Trophoblast cell (in vitro differentiated cells and primary cell): Measurements from ENCODE around the gene APP.

Source experiments
- DNase-seq, 2 donors: peaks; one replicate each; pipeline ENCODE4 v3.0.0-alpha.2; 2016
- H2AFZ ChIP-seq: 2 replicates; pipeline ENCODE4 v1.6.1; 2013; ENCODE audit warnings: low read length, moderate library complexity, mild to moderate bottlenecking; ENCODE audit not compliant: insufficient read depth, poor library complexity
- H2AK5ac ChIP-seq: 2 replicates; pipeline ENCODE4 v1.6.1; 2013; ENCODE audit warnings: mild to moderate bottlenecking, low read length
- H2BK120ac ChIP-seq: 2 replicates; pipeline ENCODE4 v1.6.1; 2013; ENCODE audit warnings: low read length, mild to moderate bottlenecking, moderate library complexity; ENCODE audit not compliant: insufficient read depth, poor library complexity
- H2BK12ac ChIP-seq: 2 replicates; pipeline ENCODE4 v1.6.1; 2013; ENCODE audit warnings: mild to moderate bottlenecking, low read length, moderate library complexity
- H2BK5ac ChIP-seq: 2 replicates; pipeline ENCODE4 v1.6.1; 2013; ENCODE audit warnings: low read length, low read depth, moderate library complexity, mild to moderate bottlenecking; ENCODE audit not compliant: poor library complexity
- H3K14ac ChIP-seq: 2 replicates; pipeline ENCODE4 v1.6.1; 2013; ENCODE audit warnings: mild to moderate bottlenecking, low read length
- H3K18ac ChIP-seq: 2 replicates; pipeline ENCODE4 v1.6.1; 2013; ENCODE audit warnings: mild to moderate bottlenecking, low read length
- H3K23ac ChIP-seq: 2 replicates; pipeline ENCODE4 v1.6.1; 2013; ENCODE audit warnings: low read length
- H3K27ac ChIP-seq: 2 replicates; pipeline ENCODE4 v1.5.1; 2013; ENCODE audit warnings: low read depth, mild to moderate bottlenecking, inconsistent platforms, low read length, moderate library complexity
- H3K27me3 ChIP-seq: 2 replicates; pipeline ENCODE4 v1.6.1; 2013; ENCODE audit warnings: inconsistent platforms, mild to moderate bottlenecking, low read length, moderate library complexity; ENCODE audit not compliant: insufficient read depth
- H3K36me3 ChIP-seq, 2 experiments: 1 replicate in 1 of 2; 2 replicates in 1 of 2; pipeline ENCODE4 v1.6.1; 2013; ENCODE audit warnings: low read length in 2 of 2, mild to moderate bottlenecking in 2 of 2, moderate library complexity in 1 of 2; ENCODE audit not compliant: insufficient read depth in 2 of 2, control insufficient read depth in 1 of 2
- H3K4ac ChIP-seq: 2 replicates; pipeline ENCODE4 v1.6.1; 2013; ENCODE audit warnings: low read depth, mild to moderate bottlenecking, low read length, moderate library complexity
- H3K4me1 ChIP-seq, 2 experiments: 1 replicate in 1 of 2; 2 replicates in 1 of 2; pipeline ENCODE4 v1.6.1; 2013; ENCODE audit warnings: low read length in 2 of 2, mild to moderate bottlenecking in 2 of 2, moderate library complexity in 1 of 2; ENCODE audit not compliant: insufficient read depth in 2 of 2, control insufficient read depth in 1 of 2
- H3K4me2 ChIP-seq: 2 replicates; pipeline ENCODE4 v1.6.1; 2013; ENCODE audit warnings: inconsistent platforms, mild to moderate bottlenecking, low read length, moderate library complexity
- H3K4me3 ChIP-seq: 2 replicates; pipeline ENCODE4 v1.5.1; 2013; ENCODE audit warnings: mild to moderate bottlenecking, low read depth, low read length, inconsistent platforms
- H3K79me1 ChIP-seq: one replicate; pipeline ENCODE4 v1.6.1; 2013; ENCODE audit warnings: low read length
- H3K79me2 ChIP-seq: 2 replicates; pipeline ENCODE4 v1.6.1; 2013; ENCODE audit warnings: low read length, mild to moderate bottlenecking; ENCODE audit not compliant: control insufficient read depth, insufficient read depth, poor library complexity
- H3K9ac ChIP-seq: 2 replicates; pipeline ENCODE4 v1.6.1; 2013; ENCODE audit warnings: mild to moderate bottlenecking, low read length
- H3K9me3 ChIP-seq: 2 replicates; pipeline ENCODE4 v1.6.1; 2013; ENCODE audit warnings: low read depth, mild to moderate bottlenecking, control low read depth, inconsistent platforms, low read length; ENCODE audit not compliant: insufficient read depth
- H4K12ac ChIP-seq: 2 replicates; pipeline ENCODE4 v1.6.1; 2013; ENCODE audit warnings: low read depth, mild to moderate bottlenecking, low read length, moderate library complexity
- H4K8ac ChIP-seq: 2 replicates; pipeline ENCODE4 v1.6.1; 2013; ENCODE audit warnings: low read depth, mild to moderate bottlenecking, low read length, moderate library complexity
- H4K91ac ChIP-seq: one replicate; pipeline ENCODE4 v1.6.1; 2013; ENCODE audit warnings: low read depth, mild to moderate bottlenecking, low read length, moderate library complexity
- WGBS: extraction: QIAGEN DNeasy Blood & Tissue Kit; methylation state at CpG from one replicate; pipeline ENCODE4 v1.1.7; 2013; ENCODE audit warnings: missing lambda C conversion rate; ENCODE audit not compliant: insufficient read length, insufficient coverage; ENCODE audit errors: extremely low coverage; 5-methylcytosine and 5-hydroxymethylcytosine counted together

APP gene

GRCh38 chr21:25961042-25961441 lies 209.5 kb downstream of the APP start:
- WGBS: no CpG with 5 or more reads among the region's 3 CpGs
- no peaks in the 10 kb centered on the region for H3K79me2 ChIP-seq
- H2AFZ ChIP-seq: no peak overlapping the region
- H3K4ac ChIP-seq: no peak overlapping the region
- no peak overlapping the region for H2BK120ac ChIP-seq
- peaks cover 0 to 3% of the 10 kb centered on the region in 2 experiments for H3K4me1 ChIP-seq
- H4K8ac ChIP-seq: no peak overlapping the region
- H3K4me2 ChIP-seq: no peak overlapping the region
- no peak overlapping the region for H3K14ac ChIP-seq
- no peak overlapping the region for H3K18ac ChIP-seq
- no peak for DNase-seq
- H4K91ac ChIP-seq: no peak overlapping the region
- no peak overlapping the region for H2BK12ac ChIP-seq
- peaks cover 0 to 3% of the 10 kb centered on the region in 2 experiments for H3K36me3 ChIP-seq
- H2AK5ac ChIP-seq: no peak overlapping the region
- H3K9me3 ChIP-seq: no peaks in the 10 kb centered on the region
- H3K23ac ChIP-seq: no peak overlapping the region
- H3K27ac ChIP-seq: no peak overlapping the region
- H3K79me1 ChIP-seq: no peaks in the 10 kb centered on the region
- H3K27me3 ChIP-seq: no peaks in the 10 kb centered on the region
- H3K9ac ChIP-seq: no peak overlapping the region
- no peak overlapping the region for H2BK5ac ChIP-seq
- H4K12ac ChIP-seq: no peak overlapping the region
- H3K4me3 ChIP-seq: no peak overlapping the region

- H3K4me2 ChIP-seq: no peak overlapping the region
- H2BK12ac ChIP-seq: no peak overlapping the region
- H3K36me3 ChIP-seq: peaks cover 3% of the 10 kb centered on the region in 2 experiments
- no peak overlapping the region for H3K4ac ChIP-seq
- no peaks in the 10 kb centered on the region for H3K9me3 ChIP-seq
- no peak overlapping the region for H3K18ac ChIP-seq
- peak overlapping the region; percentile 11 for H3K27ac ChIP-seq
- H3K9ac ChIP-seq: no peak overlapping the region
- no CpG with 5 or more reads among the region's 4 CpGs for WGBS
- H2BK120ac ChIP-seq: no peak overlapping the region
- H4K91ac ChIP-seq: no peak overlapping the region
- no peaks in the 10 kb centered on the region for H3K27me3 ChIP-seq
- H3K4me3 ChIP-seq: no peak overlapping the region
- H2AK5ac ChIP-seq: no peak overlapping the region
- H3K79me2 ChIP-seq: no peaks in the 10 kb centered on the region
- no peak overlapping the region for H3K14ac ChIP-seq
- no peak for DNase-seq
- H3K23ac ChIP-seq: no peak overlapping the region
- peaks cover 0 to 4% of the 10 kb centered on the region in 2 experiments for H3K4me1 ChIP-seq
- no peak overlapping the region for H2AFZ ChIP-seq
- H4K12ac ChIP-seq: no peak overlapping the region
- no peaks in the 10 kb centered on the region for H3K79me1 ChIP-seq
- H2BK5ac ChIP-seq: no peak overlapping the region
- no peak overlapping the region for H4K8ac ChIP-seq
Measured at GRCh38 chr21:25960402-25960801, 210.2 kb downstream of the APP start.

GRCh38 chr21:25959799-25960198 lies 210.8 kb downstream of the APP start:
- Histone ChIP-seq H2AK5ac (no peak overlapping the region), H3K4me3 (no peak overlapping the region), H2AFZ (no peak overlapping the region), H3K9ac (no peak overlapping the region), H4K12ac (no peak overlapping the region), H3K9me3 (no peaks in the 10 kb centered on the region), H4K91ac (no peak overlapping the region), H2BK5ac (no peak overlapping the region), H3K18ac (no peak overlapping the region), H4K8ac (no peak overlapping the region), H3K79me2 (no peaks in the 10 kb centered on the region), H3K14ac (no peak overlapping the region), H2BK120ac (no peak overlapping the region), H3K23ac (no peak overlapping the region), H3K4me2 (no peak overlapping the region), H3K36me3 (peaks cover 3 to 4% of the 10 kb centered on the region in 2 experiments), H3K27me3 (no peaks in the 10 kb centered on the region), H3K4ac (no peak overlapping the region), H3K79me1 (no peaks in the 10 kb centered on the region), H3K4me1 (peaks cover 0 to 4% of the 10 kb centered on the region in 2 experiments), H2BK12ac (no peak overlapping the region), H3K27ac (no peak overlapping the region)
- no peak for DNase-seq
- WGBS: no CpG with 5 or more reads among the region's 3 CpGs

GRCh38 chr21:25956993-25957714 lies 213.4 kb downstream of the APP start:
- Histone ChIP-seq H2BK5ac (no peak overlapping the region), H3K4me1 (peaks cover 0 to 4% of the 10 kb centered on the region in 2 experiments), H2BK120ac (no peak overlapping the region), H3K9me3 (no peaks in the 10 kb centered on the region), H3K79me2 (no peaks in the 10 kb centered on the region), H2AFZ (no peak overlapping the region), H3K23ac (no peak overlapping the region), H4K91ac (no peak overlapping the region), H3K4me3 (no peak overlapping the region), H3K9ac (no peak overlapping the region), H3K27me3 (no peaks in the 10 kb centered on the region), H4K12ac (no peak overlapping the region), H3K18ac (no peak overlapping the region), H3K27ac (no peak overlapping the region), H3K36me3 (peaks cover 3 to 13% of the 10 kb centered on the region in 2 experiments), H2BK12ac (no peak overlapping the region), H3K14ac (no peak overlapping the region), H3K4me2 (no peak overlapping the region), H2AK5ac (no peak overlapping the region), H4K8ac (no peak overlapping the region), H3K4ac (no peak overlapping the region), H3K79me1 (no peaks in the 10 kb centered on the region)
- WGBS: no CpG with 5 or more reads among the region's 2 CpGs
- no peak for DNase-seq
